ENCODE measurements around the gene ADGRL3. TPM values are rescaled to one million over a fixed set of nuclear protein-coding genes. Genes with fewer than 3 reads are reported as not detected.

ADGRL3 gene
- total RNA-seq, 1 donor from 2014 or later, result 93.6 TPM

- H3K4me1 Mint-ChIP-seq, result peaks cover 22% of the 10 kb centered on the region
- no peak overlapping the region for H2AFZ ChIP-seq (replicated peaks)
- H3K4me2 ChIP-seq, result no peak overlapping the region
- no peak for TF ChIP-seq EZH2 (IDR thresholded peaks at IDR 0.05)
- no peak for TF ChIP-seq EZH2phosphoT487 (IDR thresholded peaks at IDR 0.05)
- no peak for TF ChIP-seq CTCF (IDR thresholded peaks at IDR 0.05)
- H3K9me3 ChIP-seq (ENCODE audit: low read depth), result no peaks in the 10 kb centered on the region
- H3K9ac ChIP-seq, result no peak overlapping the region
- no peak overlapping the region for H3K4me3 ChIP-seq
- no peaks in the 10 kb centered on the region for H3K36me3 ChIP-seq
- peaks cover 9% of the 10 kb centered on the region for H3K36me3 Mint-ChIP-seq
- H3K4me1 ChIP-seq, result peaks cover 14% of the 10 kb centered on the region
- H3K79me2 ChIP-seq (ENCODE audit: low read depth), result peaks cover 93% of the 10 kb centered on the region
- H3K4me3 Mint-ChIP-seq, result no peak overlapping the region
- H3F3A ChIP-seq (ENCODE audit: low read depth), result no peaks in the 10 kb centered on the region
- peaks cover under 1% of the 10 kb centered on the region for H3K9me3 Mint-ChIP-seq
- DNase-seq (ENCODE audit: low spot score), result no peak
- no peak overlapping the region for H3K27ac ChIP-seq
- H3K27me3 Mint-ChIP-seq (ENCODE audit: insufficient read depth, low read depth), result no peaks in the 10 kb centered on the region
- no peaks in the 10 kb centered on the region for H3K27me3 ChIP-seq
- no peak overlapping the region for H3K27ac Mint-ChIP-seq
- H4K20me1 ChIP-seq (ENCODE audit: low read depth), result peaks cover 84% of the 10 kb centered on the region
Observed at GRCh38 chr4:61245069-61245714, 45.1 kb downstream of the ADGRL3 start.

- Histone ChIP-seq H3K9me3 (ENCODE audit: low read depth) (no peaks in the 10 kb centered on the region), H3K4me1 (peaks cover 14% of the 10 kb centered on the region), H3K4me3 (no peak overlapping the region), H3K27me3 (no peaks in the 10 kb centered on the region), H3K4me2 (no peak overlapping the region), H3K27ac (no peak overlapping the region), H4K20me1 (ENCODE audit: low read depth) (peaks cover 84% of the 10 kb centered on the region), H2AFZ (replicated peaks) (no peak overlapping the region), H3K79me2 (ENCODE audit: low read depth) (peaks cover 94% of the 10 kb centered on the region), H3K9ac (no peak overlapping the region), H3K36me3 (no peaks in the 10 kb centered on the region), H3F3A (ENCODE audit: low read depth) (no peaks in the 10 kb centered on the region)
- Mint-ChIP-seq H3K27ac (no peak overlapping the region), H3K9me3 (peaks cover 2% of the 10 kb centered on the region), H3K27me3 (ENCODE audit: insufficient read depth, low read depth) (no peaks in the 10 kb centered on the region), H3K4me1 (peaks cover 22% of the 10 kb centered on the region), H3K4me3 (no peak overlapping the region), H3K36me3 (peaks cover 11% of the 10 kb centered on the region)
- TF ChIP-seq CTCF (IDR thresholded peaks at IDR 0.05), result no peak
- no peak for TF ChIP-seq EZH2 (IDR thresholded peaks at IDR 0.05)
- TF ChIP-seq EZH2phosphoT487 (IDR thresholded peaks at IDR 0.05), result no peak
- no peak for DNase-seq (ENCODE audit: low spot score)
Observed at GRCh38 chr4:61246034-61246433, 45.9 kb downstream of the ADGRL3 start.

GRCh38 chr4:61248705-61249104 lies 48.6 kb downstream of the ADGRL3 start:
- no peak overlapping the region for H3K27ac Mint-ChIP-seq

More at GRCh38 chr4:61248705-61249104, 48.6 kb downstream of the ADGRL3 start:
- no peak overlapping the region for H3K9ac ChIP-seq
- no peak overlapping the region for H3K27ac ChIP-seq
- H3F3A ChIP-seq (ENCODE audit: low read depth), result no peaks in the 10 kb centered on the region
- H3K4me1 ChIP-seq, result peaks cover 10% of the 10 kb centered on the region
- TF ChIP-seq EZH2phosphoT487 (IDR thresholded peaks at IDR 0.05) (no peak), EZH2 (IDR thresholded peaks at IDR 0.05) (no peak), CTCF (IDR thresholded peaks at IDR 0.05) (no peak)
- H3K4me3 ChIP-seq, result no peak overlapping the region
- no peaks in the 10 kb centered on the region for H3K36me3 ChIP-seq
- H3K9me3 ChIP-seq (ENCODE audit: low read depth), result no peaks in the 10 kb centered on the region
- H3K79me2 ChIP-seq (ENCODE audit: low read depth), result peaks cover 91% of the 10 kb centered on the region
- H4K20me1 ChIP-seq (ENCODE audit: low read depth), result peaks cover 73% of the 10 kb centered on the region
- H3K9me3 Mint-ChIP-seq, result peaks cover 2% of the 10 kb centered on the region
- no peaks in the 10 kb centered on the region for H3K27me3 ChIP-seq
- no peaks in the 10 kb centered on the region for H3K27me3 Mint-ChIP-seq (ENCODE audit: insufficient read depth, low read depth)
- no peak overlapping the region for H3K4me3 Mint-ChIP-seq
- no peak overlapping the region for H3K4me2 ChIP-seq
- peaks cover 15% of the 10 kb centered on the region for H3K4me1 Mint-ChIP-seq
- H2AFZ ChIP-seq (replicated peaks), result no peak overlapping the region
- H3K36me3 Mint-ChIP-seq, result peaks cover 14% of the 10 kb centered on the region
- no peak for DNase-seq (ENCODE audit: low spot score)

All from neural progenitor cell (in vitro differentiated cells).